ENCODE data around the gene DAPP1. TPM values are rescaled to one million over a fixed set of nuclear protein-coding genes. Genes with fewer than 3 reads are reported as not detected.

Gene DAPP1
- total RNA-seq, 1 donor from 2014 or later, result not detected

DNA sequence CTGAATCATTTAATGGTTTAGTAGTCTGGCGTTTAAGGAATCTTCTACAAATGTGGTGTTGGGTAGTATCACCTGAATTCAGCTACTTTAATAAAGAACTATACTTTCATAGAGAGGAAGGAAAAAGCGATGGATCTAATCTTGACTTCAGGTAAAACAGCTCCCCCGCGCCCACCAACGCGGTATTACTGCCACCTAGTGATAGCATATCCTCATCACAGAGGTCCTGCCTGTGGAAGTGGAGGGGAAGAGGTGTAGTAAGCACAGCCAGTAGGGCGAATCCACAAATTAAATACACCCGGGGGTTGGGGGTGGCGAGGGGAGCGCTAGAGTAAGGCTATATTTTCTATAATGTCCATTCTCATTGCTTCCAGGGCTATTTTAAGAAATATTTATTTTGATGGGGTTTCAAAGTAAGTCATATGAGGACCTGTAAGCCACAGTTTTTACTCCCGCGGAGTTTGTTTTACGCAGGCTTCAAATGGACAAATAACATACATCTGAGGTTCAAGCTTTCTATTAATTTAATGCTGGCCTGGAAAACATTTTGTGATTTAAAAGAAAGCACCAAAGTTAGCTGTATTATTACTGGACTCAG is 8.3 kb upstream of the DAPP1 start:
- no peaks in the 10 kb centered on the region for H3K9me3 Mint-ChIP-seq (ENCODE audit: low read depth)
- H3K4me3 Mint-ChIP-seq (ENCODE audit: unreplicated experiment), result no peak overlapping the region
- H3K27me3 Mint-ChIP-seq (ENCODE audit: low read depth), result peaks cover 33% of the 10 kb centered on the region
- TF ChIP-seq, protein P1, sequence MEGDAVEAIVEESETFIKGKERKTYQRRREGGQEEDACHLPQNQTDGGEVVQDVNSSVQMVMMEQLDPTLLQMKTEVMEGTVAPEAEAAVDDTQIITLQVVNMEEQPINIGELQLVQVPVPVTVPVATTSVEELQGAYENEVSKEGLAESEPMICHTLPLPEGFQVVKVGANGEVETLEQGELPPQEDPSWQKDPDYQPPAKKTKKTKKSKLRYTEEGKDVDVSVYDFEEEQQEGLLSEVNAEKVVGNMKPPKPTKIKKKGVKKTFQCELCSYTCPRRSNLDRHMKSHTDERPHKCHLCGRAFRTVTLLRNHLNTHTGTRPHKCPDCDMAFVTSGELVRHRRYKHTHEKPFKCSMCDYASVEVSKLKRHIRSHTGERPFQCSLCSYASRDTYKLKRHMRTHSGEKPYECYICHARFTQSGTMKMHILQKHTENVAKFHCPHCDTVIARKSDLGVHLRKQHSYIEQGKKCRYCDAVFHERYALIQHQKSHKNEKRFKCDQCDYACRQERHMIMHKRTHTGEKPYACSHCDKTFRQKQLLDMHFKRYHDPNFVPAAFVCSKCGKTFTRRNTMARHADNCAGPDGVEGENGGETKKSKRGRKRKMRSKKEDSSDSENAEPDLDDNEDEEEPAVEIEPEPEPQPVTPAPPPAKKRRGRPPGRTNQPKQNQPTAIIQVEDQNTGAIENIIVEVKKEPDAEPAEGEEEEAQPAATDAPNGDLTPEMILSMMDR (IDR thresholded peaks at IDR 0.05), result peak; percentile 80
- no peak for DNase-seq (ENCODE audit: low spot score)
- no peaks in the 10 kb centered on the region for H3K36me3 Mint-ChIP-seq (ENCODE audit: low read depth)
- no peak overlapping the region for H3K27ac Mint-ChIP-seq (ENCODE audit: unreplicated experiment)
- no peaks in the 10 kb centered on the region for H3K4me1 Mint-ChIP-seq (ENCODE audit: low read depth)

DNA sequence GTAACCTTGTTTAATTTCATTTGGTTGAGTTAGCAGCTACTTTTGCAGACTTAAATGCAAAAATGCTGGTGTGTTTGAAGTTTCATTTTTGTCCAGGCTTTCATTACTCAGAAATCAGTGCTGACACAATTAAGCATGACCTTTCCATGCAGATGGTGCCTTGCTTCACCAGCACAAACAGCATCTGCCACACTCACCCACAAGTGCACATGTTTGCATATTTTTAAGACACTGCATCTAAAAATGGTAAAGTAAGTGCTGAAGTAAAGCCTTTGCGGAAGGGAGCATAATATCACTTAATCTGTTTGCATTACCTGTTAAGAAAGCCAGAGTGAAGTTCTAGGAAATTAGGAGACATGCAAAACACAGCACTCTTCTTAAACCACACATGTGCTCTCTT is 7.3 kb upstream of the DAPP1 start:
- no peaks in the 10 kb centered on the region for H3K9me3 Mint-ChIP-seq (ENCODE audit: low read depth)
- no peak overlapping the region for H3K27ac Mint-ChIP-seq (ENCODE audit: unreplicated experiment)
- no peak for DNase-seq (ENCODE audit: low spot score)
- H3K36me3 Mint-ChIP-seq (ENCODE audit: low read depth), result no peaks in the 10 kb centered on the region
- H3K4me3 Mint-ChIP-seq (ENCODE audit: unreplicated experiment), result no peak overlapping the region
- no peaks in the 10 kb centered on the region for H3K4me1 Mint-ChIP-seq (ENCODE audit: low read depth)
- peaks cover 28% of the 10 kb centered on the region for H3K27me3 Mint-ChIP-seq (ENCODE audit: low read depth)
- TF ChIP-seq, protein P1 (IDR thresholded peaks at IDR 0.05), result no peak

DNA sequence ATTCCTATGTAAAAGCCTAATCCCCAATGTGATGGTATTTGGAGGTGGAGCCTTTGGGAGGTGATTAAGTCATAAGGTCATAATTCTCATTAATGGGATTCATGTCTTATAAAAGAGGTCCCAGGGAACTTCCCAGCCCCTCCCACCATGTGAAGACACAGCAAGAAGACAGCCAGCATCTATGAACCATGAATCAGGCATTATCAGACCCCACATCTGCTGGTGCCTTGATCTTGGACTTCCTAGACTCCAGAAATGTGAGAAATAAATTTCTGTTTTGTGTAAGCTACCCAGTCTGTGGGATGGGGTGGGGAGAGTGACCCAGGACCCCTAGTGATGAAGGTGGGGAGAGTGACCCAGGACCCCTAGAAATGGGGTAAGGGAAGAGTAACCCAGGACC is 6.1 kb upstream of the DAPP1 start:
- H3K9me3 Mint-ChIP-seq (ENCODE audit: low read depth), result no peaks in the 10 kb centered on the region
- no peaks in the 10 kb centered on the region for H3K36me3 Mint-ChIP-seq (ENCODE audit: low read depth)
- TF ChIP-seq, protein P1 (IDR thresholded peaks at IDR 0.05), result no peak
- DNase-seq (ENCODE audit: low spot score), result no peak
- H3K4me3 Mint-ChIP-seq (ENCODE audit: unreplicated experiment), result no peak overlapping the region
- peaks cover 31% of the 10 kb centered on the region for H3K27me3 Mint-ChIP-seq (ENCODE audit: low read depth)
- H3K4me1 Mint-ChIP-seq (ENCODE audit: low read depth), result no peaks in the 10 kb centered on the region
- no peak overlapping the region for H3K27ac Mint-ChIP-seq (ENCODE audit: unreplicated experiment)

DNA sequence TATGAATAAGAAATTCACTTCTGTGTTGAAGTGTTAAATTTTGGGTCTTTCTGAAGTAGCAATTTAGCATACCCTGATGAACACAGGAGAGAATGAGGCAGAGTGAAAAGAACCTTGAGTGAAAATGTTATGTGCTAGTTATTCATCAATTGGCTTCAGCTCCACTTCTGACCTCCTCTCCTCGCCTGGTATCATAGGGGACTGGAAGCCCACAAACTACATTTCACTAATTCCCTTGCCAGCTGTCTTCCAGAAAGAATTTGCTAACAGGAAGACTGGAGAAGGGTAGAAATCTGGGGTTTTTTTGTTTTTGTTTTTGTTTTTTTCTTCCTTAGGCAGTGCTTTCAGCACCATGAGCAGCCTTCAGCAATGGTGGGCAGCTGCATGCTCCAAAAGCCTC is 5.5 kb upstream of the DAPP1 start:
- Mint-ChIP-seq H3K4me1 (ENCODE audit: low read depth) (no peaks in the 10 kb centered on the region), H3K27ac (ENCODE audit: unreplicated experiment) (no peak overlapping the region), H3K36me3 (ENCODE audit: low read depth) (no peaks in the 10 kb centered on the region), H3K9me3 (ENCODE audit: low read depth) (no peaks in the 10 kb centered on the region), H3K4me3 (ENCODE audit: unreplicated experiment) (no peak overlapping the region), H3K27me3 (ENCODE audit: low read depth) (peaks cover 28% of the 10 kb centered on the region)
- TF ChIP-seq, protein P1 (IDR thresholded peaks at IDR 0.05), result no peak
- no peak for DNase-seq (ENCODE audit: low spot score)

DNA sequence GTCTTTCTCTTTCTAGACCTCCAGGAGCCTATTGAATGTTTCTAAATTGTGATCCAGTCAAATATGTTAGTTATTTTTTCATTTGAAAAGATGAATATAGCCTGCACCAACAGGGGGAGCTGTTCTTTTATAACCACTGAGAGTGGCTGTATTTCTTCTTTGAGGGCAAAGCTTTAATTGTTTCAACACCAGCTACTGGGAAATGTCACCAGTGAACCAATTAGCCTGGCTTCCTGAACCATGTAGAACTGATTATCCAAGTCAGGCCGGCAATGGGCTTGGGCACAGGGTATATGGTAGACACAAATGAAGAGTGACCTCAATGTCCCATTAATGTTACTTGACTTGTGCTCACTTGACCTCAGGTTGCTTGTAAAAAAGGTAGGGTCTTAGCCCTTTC is 4.8 kb upstream of the DAPP1 start:
- Mint-ChIP-seq H3K27me3 (ENCODE audit: low read depth) (peaks cover 28% of the 10 kb centered on the region), H3K27ac (ENCODE audit: unreplicated experiment) (no peak overlapping the region), H3K9me3 (ENCODE audit: low read depth) (no peaks in the 10 kb centered on the region), H3K36me3 (ENCODE audit: low read depth) (no peaks in the 10 kb centered on the region), H3K4me1 (ENCODE audit: low read depth) (no peaks in the 10 kb centered on the region), H3K4me3 (ENCODE audit: unreplicated experiment) (no peak overlapping the region)
- TF ChIP-seq, protein P1 (IDR thresholded peaks at IDR 0.05), result peak; percentile 68
- no peak for DNase-seq (ENCODE audit: low spot score)

Data from chondrocyte (in vitro differentiated cells).